K562 (cell line): ENCODE results near the gene GRIN2A. TPM values are rescaled to one million over a fixed set of nuclear protein-coding genes. Genes with fewer than 3 reads are reported as not detected.

Experiments
- ATAC-seq: fragments of 200-7000 bp; cut with Tn5 transposase; 3 replicates; pipeline ENCODE4 v1.9.1; 2020; ENCODE audit warnings: moderate library complexity
- BruUV-seq: library from RNA; stranded (reverse); fragments of 400-500 nt; replicated peaks from 2 replicates; lab custom pipeline; 2021; lab: Mats Ljungman, UMichigan
- CTCF ChIA-PET: fragments of 300-600 bp; formaldehyde crosslinking; extraction: SDS; loops from one replicate; lab custom pipeline; 2021; ENCODE audit warnings: low intra/inter-chr PET ratio; lab: Yijun Ruan, JAX
- POLR2A ChIA-PET: fragments of 300-600, 350-650 bp; sonication (Branson Sonifier 250); formaldehyde crosslinking; extraction: SDS; loops from one replicate; lab custom pipeline; 2021; ENCODE audit warnings: antibody characterized with exemption, inconsistent platforms; lab: Yijun Ruan, JAX
- DNase-seq, 4 experiments: peaks; one replicate each; pipeline versions ENCODE4 v3.0.0 to v3.0.0-alpha.2; 2011 to 2018; ENCODE audit warnings: low spot score in 3 of 4, mixed read lengths in 3 of 4; ENCODE audit errors: extremely low read depth in 1 of 4
- FAIRE-seq: peaks from 2 replicates; lab custom pipeline; 2011; peaks lifted over from hg19 to GRCh38; lab: Jason Lieb, UNC
- H2AFZ ChIP-seq: 2 replicates; pipeline ENCODE4 v1.6.0; 2011; ENCODE audit warnings: low read depth, low read length, control low read depth, inconsistent platforms
- H3K27ac ChIP-seq: fragments of 200-600 bp; 3 replicates; pipeline ENCODE4 v1.8.0; 2011; ENCODE audit warnings: low read depth, mild to moderate bottlenecking, control low read depth, inconsistent platforms, low read length, moderate library complexity, mixed read lengths; ENCODE audit errors: extremely low read depth
- H3K27me3 ChIP-seq, 2 experiments: fragments of 300-600 bp in 1 of 2; 2 replicates in 1 of 2; 3 replicates in 1 of 2; pipeline versions ENCODE4 v1.6.0 to v1.8.0; 2011; ENCODE audit warnings: inconsistent platforms in 2 of 2, low read length in 2 of 2, mild to moderate bottlenecking in 1 of 2, mixed read lengths in 1 of 2, moderate library complexity in 1 of 2; ENCODE audit not compliant: control insufficient read depth in 2 of 2, insufficient read depth in 2 of 2
- H3K36me3 ChIP-seq: fragments of 300-600 bp; 3 replicates; pipeline ENCODE4 v1.8.0; 2011; ENCODE audit warnings: mild to moderate bottlenecking, low read length, inconsistent platforms; ENCODE audit not compliant: control insufficient read depth, insufficient read depth
- H3K4me1 ChIP-seq, 2 experiments: fragments of 200-600 bp in 1 of 2; replicated peaks in 1 of 2; 2 replicates in 1 of 2; 3 replicates in 1 of 2; pipeline versions ENCODE4 v1.5.1 to v1.8.0; 2011; ENCODE audit warnings: inconsistent platforms in 2 of 2, low read length in 2 of 2, mild to moderate bottlenecking in 1 of 2, mixed read lengths in 1 of 2, moderate library complexity in 1 of 2; ENCODE audit not compliant: control insufficient read depth in 2 of 2, insufficient read depth in 2 of 2
- H3K4me2 ChIP-seq: 2 replicates; pipeline ENCODE4 v1.6.1; 2011; ENCODE audit warnings: low read length, control low read depth, inconsistent platforms, mixed read lengths; ENCODE audit not compliant: insufficient read depth
- H3K4me3 ChIP-seq: fragments of 200-600 bp; sonication (generic), shearing (Covaris generic); 2 replicates; pipeline ENCODE4 v1.5.1; 2016; ENCODE audit warnings: control low read depth, inconsistent platforms
- H3K79me2 ChIP-seq: fragments of 200-600 bp; 3 replicates; pipeline ENCODE4 v1.8.0; 2011; ENCODE audit warnings: low read length, inconsistent platforms; ENCODE audit not compliant: control insufficient read depth, insufficient read depth
- H3K9ac ChIP-seq, 2 experiments: 2 replicates each; pipeline versions ENCODE4 v1.6.0 to v1.6.1; 2011; ENCODE audit warnings: low read depth in 2 of 2, low read length in 2 of 2, control low read depth in 1 of 2, inconsistent platforms in 1 of 2, mild to moderate bottlenecking in 1 of 2, mixed read lengths in 1 of 2; ENCODE audit not compliant: insufficient read depth in 1 of 2
- H3K9me1 ChIP-seq: one replicate; pipeline ENCODE4 v1.6.0; 2011; ENCODE audit warnings: inconsistent platforms, mild to moderate bottlenecking, low read length, moderate library complexity; ENCODE audit not compliant: control insufficient read depth, insufficient read depth
- H3K9me3 ChIP-seq: replicated peaks from 2 replicates; pipeline ENCODE4 v1.5.1; 2011; ENCODE audit warnings: low read depth, low read length, inconsistent platforms; ENCODE audit not compliant: control insufficient read depth, insufficient read depth
- H4K20me1 ChIP-seq: replicated peaks from 2 replicates; pipeline ENCODE4 v1.6.1; 2011; ENCODE audit warnings: low read length, inconsistent platforms, mixed read lengths; ENCODE audit not compliant: control insufficient read depth, insufficient read depth
- GTF2F1 ChIP-seq: IDR thresholded peaks from 2 replicates; pipeline ENCODE4 v1.6.1; 2011; ENCODE audit warnings: low read depth, low read length, improper control_type of control experiment
- KLF16 ChIP-seq: IDR thresholded peaks from 2 replicates; pipeline ENCODE4 v1.6.1; 2016; ENCODE audit warnings: antibody characterized with exemption
- MCM3 ChIP-seq: fragments of 450-650 bp; IDR thresholded peaks from 2 replicates; pipeline ENCODE4 v1.6.1; 2016
- NBN ChIP-seq: fragments of 450-650 bp; IDR thresholded peaks from 2 replicates; pipeline ENCODE4 v1.6.1; 2016; ENCODE audit warnings: low read depth, mild to moderate bottlenecking
- POLR2H ChIP-seq: IDR thresholded peaks from 2 replicates; pipeline ENCODE4 v1.6.1; 2016; ENCODE audit warnings: missing genetic modification characterization, low read depth, mild to moderate bottlenecking, control low read depth, missing compliant biosample characterization, moderate library complexity
- PTBP1 ChIP-seq: fragments of 200-400 bp; formaldehyde crosslinking; IDR thresholded peaks from 2 replicates; pipeline ENCODE4 v1.6.1; 2017; ENCODE audit warnings: low read depth, low read length
- RUNX1 ChIP-seq: sonication (generic); IDR thresholded peaks from 2 replicates; pipeline ENCODE4 v1.6.1; 2016; ENCODE audit warnings: antibody characterized with exemption, low read depth
- SAFB2 ChIP-seq: fragments of 200-400 bp; formaldehyde crosslinking; IDR thresholded peaks from 2 replicates; pipeline ENCODE4 v1.6.1; 2018; ENCODE audit warnings: borderline replicate concordance, low read length, low read depth, moderate library complexity; ENCODE audit not compliant: severe bottlenecking
- SAP30 ChIP-seq: fragments of 200-600 bp; sonication (generic); IDR thresholded peaks from 2 replicates; pipeline ENCODE4 v1.6.1; 2012; ENCODE audit warnings: borderline replicate concordance, low read depth, mild to moderate bottlenecking, moderate library complexity, low read length, control low read depth, inconsistent platforms; ENCODE audit not compliant: insufficient read depth, poor library complexity, severe bottlenecking
- TCF3 ChIP-seq: sonication (generic); formaldehyde crosslinking; IDR thresholded peaks from 2 replicates; pipeline ENCODE4 v1.4.0; 2020; ENCODE audit warnings: mild to moderate bottlenecking, missing genetic modification reagents
- TFE3 ChIP-seq: fragments of 450-650 bp; formaldehyde crosslinking; IDR thresholded peaks from 2 replicates; pipeline ENCODE4 v1.4.0; 2020; ENCODE audit warnings: mild to moderate bottlenecking, mixed read lengths
- ZBTB43 ChIP-seq: sonication (generic); formaldehyde crosslinking; IDR thresholded peaks from 2 replicates; pipeline ENCODE4 v1.8.0; 2023; ENCODE audit warnings: mild to moderate bottlenecking, missing genetic modification reagents
- ZNF354B ChIP-seq: fragments of 250-450 bp; sonication (Bioruptor Pico); IDR thresholded peaks from 2 replicates; pipeline ENCODE4 v1.4.0; 2020
- WGBS: fragments of 100-300 bp; shearing (Covaris generic); methylation state at CpG from one replicate; pipeline ENCODE4 v1.1.6; 2016; ENCODE audit warnings: low coverage, mixed read lengths; ENCODE audit not compliant: insufficient coverage; ENCODE audit errors: missing lambda C conversion rate; 5-methylcytosine and 5-hydroxymethylcytosine counted together
- in situ Hi-C: fragments of 300-500 bp; cut with MboI; formaldehyde crosslinking; loops from 4 replicates; pipeline ENCODE4 v1.15.0; 2018; ENCODE audit warnings: inconsistent platforms, mixed read lengths
- intact Hi-C: fragments of 100-400 bp; cut with micrococcal nuclease; formaldehyde crosslinking; loops from 2 replicates; pipeline ENCODE4 v1.14.2; 2022
- polyA plus RNA-seq, 8 experiments: library from polyadenylated mRNA; depleted of rRNA in 4 of 8; stranded (reverse) in 5 of 8; unstranded in 3 of 8; fragments of >200 nt; fragmentation: Nextera tagmentation in 2 of 8; fragmentation: Illumina TruSeq in 1 of 8; extraction: Ambion mirVana in 2 of 8; extraction: Trizol in 1 of 8; gene quantifications; 2 replicates each; pipeline versions ENCODE4 v1.2.1 to v1.2.3, GENCODE V29; 2011 to 2014; ENCODE audit warnings: inconsistent platforms in 1 of 8, missing spikeins in 1 of 8
- total RNA-seq, 7 experiments: library from RNA; depleted of rRNA in 6 of 7; stranded (reverse); fragments of >200 nt in 6 of 7; fragmentation: Illumina TruSeq in 2 of 7; extraction: Trizol in 2 of 7; gene quantifications; 2 replicates each; pipeline versions ENCODE4 v1.2.1 to v1.2.3, GENCODE V29; 2011 to 2021; ENCODE audit warnings: low replicate concordance in 1 of 7
- TF ChIP-seq, protein P1 (sequence below): fragments of 450-650 bp; formaldehyde crosslinking; IDR thresholded peaks from 2 replicates; pipeline ENCODE4 v1.4.0; 2022; ENCODE audit warnings: mild to moderate bottlenecking, moderate library complexity

Gene GRIN2A
- total and polyA plus RNA-seq, 9 of the 15 experiments (the other 6 are each of a cell fraction or from before 2014, with no cell fraction given): not detected

- no peak overlapping the region for H3K27ac ChIP-seq
- no TSS peak for BruUV-seq
- ChIA-PET CTCF (no interaction called here), POLR2A (no interaction called here)
- WGBS: 4% methylated on average over 2 of the region's 2 CpGs
- in situ Hi-C loops: no loop called here
- TF ChIP-seq ZNF354B (CRISPR knock-in tag): no peak
- no peak for TF ChIP-seq KLF16
- TF ChIP-seq TCF3 (CRISPR knock-in tag): no peak
- no peak for TF ChIP-seq RUNX1
- TF ChIP-seq SAFB2: no peak
- TF ChIP-seq, protein P1, sequence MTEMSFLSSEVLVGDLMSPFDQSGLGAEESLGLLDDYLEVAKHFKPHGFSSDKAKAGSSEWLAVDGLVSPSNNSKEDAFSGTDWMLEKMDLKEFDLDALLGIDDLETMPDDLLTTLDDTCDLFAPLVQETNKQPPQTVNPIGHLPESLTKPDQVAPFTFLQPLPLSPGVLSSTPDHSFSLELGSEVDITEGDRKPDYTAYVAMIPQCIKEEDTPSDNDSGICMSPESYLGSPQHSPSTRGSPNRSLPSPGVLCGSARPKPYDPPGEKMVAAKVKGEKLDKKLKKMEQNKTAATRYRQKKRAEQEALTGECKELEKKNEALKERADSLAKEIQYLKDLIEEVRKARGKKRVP (CRISPR knock-in tag): no peak
- TF ChIP-seq NBN: no peak
- TF ChIP-seq PTBP1: no peak
- TF ChIP-seq GTF2F1: no peak
- TF ChIP-seq MCM3: no peak
- TF ChIP-seq ZBTB43 (CRISPR knock-in tag): no peak
- no peak for TF ChIP-seq POLR2H (tag)
- no peak for TF ChIP-seq SAP30
- TF ChIP-seq TFE3 (CRISPR knock-in tag): no peak
- no peaks in the 10 kb centered on the region for H3K79me2 ChIP-seq
- no peaks in the 10 kb centered on the region for H4K20me1 ChIP-seq
- no peak for ATAC-seq
- H3K4me2 ChIP-seq: no peak overlapping the region
- no peaks in the 10 kb centered on the region for H3K36me3 ChIP-seq
- H3K4me3 ChIP-seq: no peak overlapping the region
- H2AFZ ChIP-seq: no peak overlapping the region
- no peaks in the 10 kb centered on the region for H3K4me1 ChIP-seq
- intact Hi-C loops: no loop called here
- H3K9ac ChIP-seq: no peak overlapping the region
- H3K27me3 ChIP-seq: no peaks in the 10 kb centered on the region
- no peak for FAIRE-seq
- H3K9me1 ChIP-seq: peaks cover 2% of the 10 kb centered on the region
- H3K9me3 ChIP-seq: no peaks in the 10 kb centered on the region
- DNase-seq: no peak
Measured at GRCh38 chr16:10003486-10003885, 178.7 kb downstream of the GRIN2A start.
